Measurements from ENCODE around the gene THAP6.
"Not testable (repeated sequence)": the region's sequence is repeated elsewhere in the genome, so short reads cannot be mapped to it uniquely, and the experiment has no call there.

THAP6 gene

DNA sequence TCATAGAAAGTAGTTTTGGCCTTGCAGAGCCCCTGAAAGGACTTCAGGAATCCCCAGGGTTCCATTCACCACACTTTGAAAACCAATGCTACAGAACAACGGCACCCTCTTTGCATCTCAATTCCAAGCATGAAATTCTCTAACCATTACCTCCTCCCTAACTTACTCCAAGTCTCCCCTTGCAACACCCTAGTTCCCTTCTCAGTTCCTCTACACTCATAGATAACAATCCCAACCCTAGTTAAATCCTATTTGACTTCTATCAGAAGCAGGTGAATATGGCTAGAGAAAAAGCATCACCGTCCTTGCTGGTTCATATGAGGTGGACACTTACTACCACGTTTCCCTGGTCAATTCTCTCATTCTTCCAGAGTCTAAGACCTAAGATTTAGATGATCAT lies 2.4 kb upstream of the THAP6 start:
- in situ Hi-C loops (cut with HindIII; ENCODE audit: low pct_unique_long_range_greater_than_20kb, low sequenced_read_pairs), result no loop called here
- DNase-seq (ENCODE audit: low read depth in 1 of 2, low spot score in 1 of 2), result no peak
- no peak for TF ChIP-seq JUND (IDR thresholded peaks at IDR 0.05; ENCODE audit: low read depth)

DNA sequence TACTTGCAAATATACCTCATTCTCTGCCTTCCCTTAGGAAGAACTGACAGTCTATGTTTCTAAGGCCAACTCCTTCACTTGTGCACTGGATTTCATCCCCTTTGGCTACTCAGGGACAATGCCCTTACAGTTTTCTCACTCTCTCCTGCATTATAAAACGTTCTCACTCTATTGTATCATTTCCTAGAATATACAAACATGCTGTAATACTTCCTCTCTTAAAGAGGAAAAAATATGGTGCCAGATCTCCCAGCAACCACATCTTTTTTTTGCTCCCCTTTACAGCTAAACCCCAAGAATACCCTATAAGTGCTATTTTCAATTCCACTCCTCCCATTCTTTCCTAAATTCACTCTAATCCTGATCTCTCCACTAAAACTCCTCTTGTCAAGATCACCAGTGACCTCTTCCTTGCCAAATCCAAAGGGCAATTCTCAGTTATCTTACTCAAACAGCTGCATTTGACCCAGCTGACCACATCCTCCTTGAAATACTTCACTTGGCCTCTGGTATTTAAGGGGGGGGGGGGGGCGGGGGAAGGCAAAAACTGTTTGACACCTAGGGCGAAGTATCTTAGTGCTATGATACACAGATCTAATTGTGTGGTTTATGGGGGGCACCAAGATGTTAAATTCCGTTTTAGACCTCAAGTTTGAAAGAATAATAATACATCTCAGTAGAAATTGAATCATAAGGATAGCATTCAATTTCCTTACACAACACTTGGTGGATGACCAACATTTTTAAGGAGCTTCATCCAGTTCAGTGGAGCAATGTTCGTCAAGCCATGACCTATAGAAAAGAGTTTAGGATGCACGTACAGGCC lies 1.7 kb upstream of the THAP6 start:
- no peak for TF ChIP-seq JUND (IDR thresholded peaks at IDR 0.05; ENCODE audit: low read depth)
- no peak for DNase-seq (ENCODE audit: low read depth in 1 of 2, low spot score in 1 of 2)
- in situ Hi-C loops (cut with HindIII; ENCODE audit: low pct_unique_long_range_greater_than_20kb, low sequenced_read_pairs), result no loop called here

DNA sequence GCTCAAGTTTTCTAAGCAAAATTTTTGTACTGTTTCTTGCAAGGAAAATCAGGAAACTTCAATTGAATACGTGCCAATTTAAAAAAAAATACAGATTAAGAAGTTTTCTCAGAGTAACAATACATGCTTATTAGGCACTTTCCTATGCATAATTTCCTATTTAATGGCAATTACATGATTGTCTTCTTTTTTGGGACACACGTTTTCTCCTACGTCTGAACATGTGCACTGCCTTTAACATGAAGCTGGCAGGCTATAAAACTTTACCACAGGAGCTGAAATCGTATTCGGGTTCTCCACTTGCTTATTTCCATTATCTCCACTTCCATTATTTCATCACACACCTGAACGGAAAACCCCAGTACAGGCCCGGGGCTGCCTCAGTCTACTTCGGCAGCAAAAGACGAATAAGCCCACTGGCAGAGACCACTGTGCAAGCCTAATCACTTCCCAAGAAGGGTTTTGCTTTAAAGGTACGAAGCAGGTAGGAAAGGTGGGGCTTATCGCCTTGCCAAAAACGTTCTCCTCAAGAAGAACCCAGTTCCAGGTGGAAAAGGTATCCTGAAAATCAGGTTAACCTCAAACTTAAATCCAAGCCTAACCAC lies 645 bp upstream of the THAP6 start:
- DNase-seq (ENCODE audit: low read depth in 1 of 2, low spot score in 1 of 2), result no peak
- in situ Hi-C loops (cut with HindIII; ENCODE audit: low pct_unique_long_range_greater_than_20kb, low sequenced_read_pairs), result no loop called here

DNA sequence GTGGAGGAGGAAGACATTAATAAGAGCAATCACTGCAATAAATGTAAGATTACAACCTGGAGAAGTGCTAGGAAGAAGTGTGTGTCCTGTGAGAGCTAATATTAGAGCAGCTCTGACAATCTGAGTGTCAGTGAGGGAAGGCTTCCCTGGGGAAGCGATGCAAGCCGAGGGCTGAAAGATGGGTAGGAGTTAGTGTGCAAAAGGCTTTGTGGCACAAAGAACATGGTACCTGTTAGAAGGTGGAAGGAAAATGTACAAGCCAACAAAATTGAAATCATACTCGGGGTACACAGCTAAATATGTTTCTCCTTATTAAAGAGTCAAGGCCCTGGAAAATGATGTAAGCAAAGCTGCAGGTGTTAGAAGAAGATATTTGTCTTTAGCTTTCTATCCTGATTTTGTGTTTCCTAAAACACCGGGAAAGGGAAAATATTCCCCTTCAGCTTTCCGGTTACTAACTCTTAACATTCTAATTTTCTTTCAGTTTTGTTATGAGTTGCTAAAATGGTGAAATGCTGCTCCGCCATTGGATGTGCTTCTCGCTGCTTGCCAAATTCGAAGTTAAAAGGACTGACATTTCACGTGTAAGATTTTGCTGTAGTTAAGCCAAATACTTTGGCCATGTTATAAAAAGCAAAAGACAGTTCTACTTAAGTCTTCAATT lies 808 bp downstream of the THAP6 start:
- no peak for DNase-seq (ENCODE audit: low read depth in 1 of 2, low spot score in 1 of 2)
- no peak for TF ChIP-seq JUND (IDR thresholded peaks at IDR 0.05; ENCODE audit: low read depth)
- in situ Hi-C loops (cut with HindIII; ENCODE audit: low pct_unique_long_range_greater_than_20kb, low sequenced_read_pairs), result no loop called here

More for the DNA sequence above, 645 bp upstream of the THAP6 start:
- no peak for TF ChIP-seq JUND (IDR thresholded peaks at IDR 0.05; ENCODE audit: low read depth)

DNA sequence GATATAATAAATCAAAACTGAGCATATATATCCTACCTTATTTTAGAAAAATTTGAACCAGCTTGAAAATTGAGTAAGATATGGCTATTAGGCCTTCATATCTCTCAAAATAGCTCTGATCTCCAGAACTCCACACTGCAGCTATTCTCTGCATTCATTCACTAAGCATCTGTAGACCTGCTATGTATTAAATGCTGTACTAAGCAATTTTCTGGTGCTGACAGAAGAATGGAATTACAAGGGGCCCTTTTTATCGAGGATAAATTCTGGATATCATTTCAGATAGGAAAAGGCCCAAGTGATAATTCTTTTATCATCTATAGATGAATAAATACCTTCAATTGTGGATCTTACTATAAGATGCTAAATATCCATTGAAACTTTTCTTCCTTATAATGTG lies 1.9 kb downstream of the THAP6 start:
- DNase-seq (ENCODE audit: low read depth in 1 of 2, low spot score in 1 of 2), result no peak
- no peak for TF ChIP-seq JUND (IDR thresholded peaks at IDR 0.05; ENCODE audit: low read depth)
- in situ Hi-C loops (cut with HindIII; ENCODE audit: low pct_unique_long_range_greater_than_20kb, low sequenced_read_pairs), result no loop called here

DNA sequence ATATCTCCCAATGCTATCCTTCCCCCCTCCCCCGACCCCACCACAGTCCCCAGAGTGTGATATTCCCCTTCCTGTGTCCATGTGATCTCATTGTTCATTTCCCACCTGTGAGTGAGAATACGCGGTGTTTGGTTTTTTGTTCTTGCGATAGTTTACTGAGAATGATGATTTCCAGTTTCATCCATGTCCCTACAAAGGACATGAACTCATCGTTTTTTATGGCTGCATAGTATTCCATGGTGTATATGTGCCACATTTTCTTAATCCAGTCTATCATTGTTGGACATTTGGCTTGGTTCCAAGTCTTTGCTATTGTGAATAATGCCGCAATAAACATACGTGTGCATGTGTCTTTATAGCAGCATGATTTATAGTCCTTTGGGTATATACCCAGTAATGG lies 5.2 kb downstream of the THAP6 start:
- in situ Hi-C loops (cut with HindIII; ENCODE audit: low pct_unique_long_range_greater_than_20kb, low sequenced_read_pairs); DNase-seq (ENCODE audit: low read depth in 1 of 2, low spot score in 1 of 2): not testable (repeated sequence)

DNA sequence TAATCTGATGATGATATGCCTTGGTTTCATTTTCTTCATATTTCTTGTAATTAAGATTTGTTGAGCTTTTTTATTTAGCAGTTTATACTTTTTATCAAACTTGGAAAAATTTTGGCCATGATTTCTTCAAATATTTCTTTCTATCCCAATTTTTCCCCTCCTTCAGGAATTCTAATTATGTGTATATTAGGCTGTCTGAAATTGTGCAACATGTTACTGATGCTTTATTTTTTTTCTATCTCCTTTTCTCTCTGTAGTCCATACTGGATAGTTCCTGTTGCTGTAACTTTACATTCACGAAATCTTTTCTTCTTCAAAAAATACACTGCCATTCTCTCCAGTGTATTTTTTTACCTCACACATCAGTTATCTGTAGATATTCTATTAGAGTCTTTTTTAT lies 10.8 kb downstream of the THAP6 start:
- in situ Hi-C loops (cut with HindIII; ENCODE audit: low pct_unique_long_range_greater_than_20kb, low sequenced_read_pairs), result no loop called here
- DNase-seq (ENCODE audit: low read depth in 1 of 2, low spot score in 1 of 2), result no peak
- no peak for TF ChIP-seq JUND (IDR thresholded peaks at IDR 0.05; ENCODE audit: low read depth)

DNA sequence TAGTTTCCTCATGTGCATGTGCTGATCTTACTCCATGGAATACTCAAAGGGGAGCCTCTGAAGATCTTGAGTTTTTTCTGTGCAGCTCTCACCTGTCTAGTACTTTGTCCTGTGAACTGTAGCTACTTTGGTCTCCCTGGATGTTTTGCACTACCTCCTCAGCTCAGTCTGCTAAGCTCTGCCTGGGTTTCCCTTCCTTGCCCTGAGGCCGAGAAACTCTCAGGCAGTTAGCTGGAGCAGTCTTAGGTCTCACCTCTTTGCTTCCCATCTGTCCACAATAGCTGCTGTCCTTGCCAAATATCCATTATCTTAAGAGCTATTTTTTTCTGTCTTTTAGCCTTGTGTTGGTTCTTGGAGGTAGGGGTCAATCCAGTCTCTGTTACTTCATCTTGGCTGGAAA lies 11.6 kb downstream of the THAP6 start:
- in situ Hi-C loops (cut with HindIII; ENCODE audit: low pct_unique_long_range_greater_than_20kb, low sequenced_read_pairs), result no loop called here
- TF ChIP-seq JUND (IDR thresholded peaks at IDR 0.05; ENCODE audit: low read depth), result no peak
- no peak for DNase-seq (ENCODE audit: low read depth in 1 of 2, low spot score in 1 of 2)

DNA sequence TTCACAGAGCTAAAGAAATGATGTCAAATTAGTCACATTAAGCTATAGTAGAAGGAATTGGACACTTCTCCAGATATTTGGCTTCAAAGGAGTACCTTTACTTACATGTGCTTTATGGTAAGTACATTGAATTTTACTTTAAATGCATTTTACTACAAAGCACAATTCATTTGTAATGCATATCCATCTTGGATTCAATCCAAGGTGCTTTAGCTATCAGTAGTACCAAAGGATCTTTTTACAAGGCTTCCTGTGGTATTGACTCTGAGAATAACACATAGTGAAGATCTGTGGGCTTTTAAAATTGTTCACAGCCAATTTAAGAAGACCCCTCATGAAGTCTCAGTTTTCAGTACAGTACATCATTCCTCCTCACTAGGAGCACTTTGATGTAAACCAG lies 13.2 kb downstream of the THAP6 start:
- in situ Hi-C loops (cut with HindIII; ENCODE audit: low pct_unique_long_range_greater_than_20kb, low sequenced_read_pairs), result no loop called here
- no peak for TF ChIP-seq JUND (IDR thresholded peaks at IDR 0.05; ENCODE audit: low read depth)
- no peak for DNase-seq (ENCODE audit: low read depth in 1 of 2, low spot score in 1 of 2)

DNA sequence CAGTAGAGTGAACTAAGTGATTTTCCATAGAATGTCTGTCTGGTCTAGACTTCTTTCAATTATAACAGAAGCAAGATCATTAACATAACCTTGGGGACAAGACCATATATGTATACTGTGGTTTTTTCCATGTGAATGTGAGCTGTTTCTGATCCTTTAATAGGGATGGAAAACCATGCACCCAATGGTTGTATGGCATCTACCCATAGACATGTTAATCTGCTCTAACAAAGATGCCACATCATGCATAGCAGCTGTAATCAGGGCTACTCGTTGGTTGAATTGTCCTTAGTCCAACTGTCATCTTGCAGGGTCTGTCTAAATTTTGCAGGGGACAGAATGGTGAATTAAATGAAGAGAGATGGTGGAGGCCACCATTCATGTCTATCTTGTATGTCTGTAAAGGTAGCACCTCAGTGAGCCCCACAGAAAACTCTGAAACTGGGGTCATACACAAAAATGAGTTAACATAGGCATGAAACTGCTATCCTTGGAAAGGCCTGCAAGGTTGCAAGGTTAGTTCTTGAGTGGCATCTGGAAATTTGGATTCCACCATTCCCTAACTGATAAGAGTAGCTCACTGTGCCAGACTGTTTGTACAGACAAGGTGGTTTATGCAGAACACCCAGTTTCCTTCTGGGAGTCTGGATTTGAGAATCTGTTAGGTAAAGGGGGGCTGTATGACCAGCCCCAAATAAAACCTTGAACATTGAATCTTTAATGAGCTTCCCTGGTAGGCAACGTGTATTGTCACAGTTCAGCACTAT lies 16.5 kb downstream of the THAP6 start:
- in situ Hi-C loops (cut with HindIII; ENCODE audit: low pct_unique_long_range_greater_than_20kb, low sequenced_read_pairs), result no loop called here
- no peak for TF ChIP-seq JUND (IDR thresholded peaks at IDR 0.05; ENCODE audit: low read depth)
- DNase-seq (ENCODE audit: low read depth in 1 of 2, low spot score in 1 of 2), result no peak

DNA sequence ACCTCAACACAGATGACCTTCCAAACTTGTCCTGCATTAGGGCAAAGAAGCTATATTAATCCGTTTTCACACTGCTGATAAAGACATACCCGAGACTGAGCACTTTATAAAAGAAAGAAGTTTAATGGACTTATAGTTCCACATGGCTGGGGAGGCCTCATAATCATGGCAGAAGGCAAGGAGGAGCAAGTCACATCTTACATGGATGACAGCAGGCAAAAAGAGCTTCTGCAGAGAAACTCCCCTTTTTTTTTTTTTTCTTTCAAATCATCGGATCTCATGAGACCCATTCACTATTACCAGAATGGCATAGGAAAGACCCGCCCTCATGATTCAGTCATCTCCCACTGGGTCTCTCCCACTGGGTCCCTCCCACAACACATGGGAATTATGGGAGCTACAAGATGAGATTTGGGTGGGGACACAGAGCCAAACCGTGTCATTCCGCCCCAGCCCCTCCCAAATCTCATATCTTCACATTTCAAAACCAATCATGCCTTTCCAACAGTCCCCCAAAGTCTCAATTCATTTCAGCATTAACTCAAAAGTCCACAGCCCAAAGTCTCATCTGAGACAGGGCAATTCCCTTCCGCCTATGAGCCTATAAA lies 17.4 kb downstream of the THAP6 start:
- in situ Hi-C loops (cut with HindIII; ENCODE audit: low pct_unique_long_range_greater_than_20kb, low sequenced_read_pairs); DNase-seq (ENCODE audit: low read depth in 1 of 2, low spot score in 1 of 2): not testable (repeated sequence)

DNA sequence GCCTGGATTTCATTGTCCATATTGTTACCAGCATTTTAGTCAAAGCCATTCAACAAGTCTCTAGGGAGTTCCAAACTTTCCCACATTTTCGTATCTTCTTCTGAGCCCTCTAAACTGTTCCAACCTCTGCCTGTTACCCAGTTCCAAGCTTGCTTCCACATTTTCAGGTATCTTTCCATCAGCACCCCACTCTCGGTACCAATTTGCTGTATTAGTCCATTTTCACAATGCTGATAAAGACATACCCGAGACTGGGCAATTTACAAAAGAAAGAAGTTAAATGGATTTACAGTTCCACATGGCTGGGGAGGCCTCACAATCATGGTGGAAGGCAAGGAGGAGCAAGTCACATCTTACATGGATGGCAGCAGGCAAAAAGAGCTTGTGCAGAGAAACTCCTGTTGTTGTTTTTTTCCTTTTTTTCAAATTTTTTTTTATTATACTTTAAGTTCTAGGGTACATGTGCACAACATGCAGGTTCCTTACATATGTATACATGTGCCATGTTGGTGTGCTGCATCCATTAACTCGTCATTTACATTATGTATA lies 19.1 kb downstream of the THAP6 start:
- in situ Hi-C loops (cut with HindIII; ENCODE audit: low pct_unique_long_range_greater_than_20kb, low sequenced_read_pairs), result not testable (repeated sequence)

DNA sequence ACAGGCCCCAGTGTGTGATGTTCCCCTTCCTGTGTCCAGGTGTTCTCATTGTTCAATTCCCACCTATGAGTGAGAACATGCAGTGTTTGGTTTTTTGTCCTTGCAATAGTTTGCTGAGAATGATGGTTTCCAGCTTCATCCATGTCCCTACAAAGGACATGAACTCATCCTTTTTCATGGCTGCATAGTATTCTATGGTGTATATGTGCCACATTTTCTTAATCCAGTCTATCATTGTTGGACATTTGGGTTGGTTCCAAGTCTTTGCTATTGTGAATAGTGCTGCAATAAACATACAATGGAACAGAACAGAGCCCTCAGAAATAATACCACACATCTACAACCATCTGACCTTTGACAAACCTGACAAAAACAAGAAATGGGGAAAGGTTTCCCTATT lies 19.7 kb downstream of the THAP6 start:
- in situ Hi-C loops (cut with HindIII; ENCODE audit: low pct_unique_long_range_greater_than_20kb, low sequenced_read_pairs); DNase-seq (ENCODE audit: low read depth in 1 of 2, low spot score in 1 of 2): not testable (repeated sequence)

More for the DNA sequence above, 19.1 kb downstream of the THAP6 start:
- DNase-seq (ENCODE audit: low read depth in 1 of 2, low spot score in 1 of 2), result not testable (repeated sequence)

DNA sequence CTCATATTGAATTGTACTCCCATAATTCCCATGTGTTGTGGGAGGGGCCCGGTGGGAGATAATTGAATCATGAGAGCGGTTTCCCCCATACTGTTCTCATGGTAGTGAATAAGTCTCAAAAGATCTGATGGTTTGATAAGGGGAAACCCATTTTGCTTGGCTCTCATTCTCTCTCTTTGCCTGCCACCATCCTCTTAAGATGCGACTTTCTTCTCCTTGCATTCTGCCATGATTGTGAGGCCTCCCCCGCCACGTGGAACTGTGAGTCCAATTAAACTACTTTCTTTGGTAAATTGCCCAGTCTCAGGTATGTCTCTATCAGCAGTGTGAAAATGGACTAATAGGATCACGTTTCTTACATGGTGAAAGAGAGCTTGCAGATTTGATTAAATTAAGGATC lies 23.0 kb downstream of the THAP6 start:
- in situ Hi-C loops (cut with HindIII; ENCODE audit: low pct_unique_long_range_greater_than_20kb, low sequenced_read_pairs); DNase-seq (ENCODE audit: low read depth in 1 of 2, low spot score in 1 of 2): not testable (repeated sequence)
